ENCODE data around the gene ATOSB. TPM values are rescaled to one million over a fixed set of nuclear protein-coding genes. Genes with fewer than 3 reads are reported as not detected.
A peak's percentile ranks its signal among the peaks of the same experiment; 100 is the strongest.

ATOSB gene, protein sequence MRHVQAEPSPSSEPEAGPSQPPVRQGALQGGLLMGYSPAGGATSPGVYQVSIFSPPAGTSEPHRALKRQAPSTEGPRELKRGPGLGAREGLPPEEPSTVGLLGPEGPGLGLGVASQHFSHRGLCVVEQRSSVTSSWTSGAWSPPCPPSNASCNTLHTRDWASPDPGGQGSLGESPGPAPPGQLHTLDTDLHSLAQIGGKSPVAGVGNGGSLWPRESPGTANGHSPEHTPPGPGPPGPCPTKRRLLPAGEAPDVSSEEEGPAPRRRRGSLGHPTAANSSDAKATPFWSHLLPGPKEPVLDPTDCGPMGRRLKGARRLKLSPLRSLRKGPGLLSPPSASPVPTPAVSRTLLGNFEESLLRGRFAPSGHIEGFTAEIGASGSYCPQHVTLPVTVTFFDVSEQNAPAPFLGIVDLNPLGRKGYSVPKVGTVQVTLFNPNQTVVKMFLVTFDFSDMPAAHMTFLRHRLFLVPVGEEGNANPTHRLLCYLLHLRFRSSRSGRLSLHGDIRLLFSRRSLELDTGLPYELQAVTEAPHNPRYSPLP
- total RNA-seq (ENCODE audit: low replicate concordance): 14.1 and 22.1 TPM in 2 replicates

DNA sequence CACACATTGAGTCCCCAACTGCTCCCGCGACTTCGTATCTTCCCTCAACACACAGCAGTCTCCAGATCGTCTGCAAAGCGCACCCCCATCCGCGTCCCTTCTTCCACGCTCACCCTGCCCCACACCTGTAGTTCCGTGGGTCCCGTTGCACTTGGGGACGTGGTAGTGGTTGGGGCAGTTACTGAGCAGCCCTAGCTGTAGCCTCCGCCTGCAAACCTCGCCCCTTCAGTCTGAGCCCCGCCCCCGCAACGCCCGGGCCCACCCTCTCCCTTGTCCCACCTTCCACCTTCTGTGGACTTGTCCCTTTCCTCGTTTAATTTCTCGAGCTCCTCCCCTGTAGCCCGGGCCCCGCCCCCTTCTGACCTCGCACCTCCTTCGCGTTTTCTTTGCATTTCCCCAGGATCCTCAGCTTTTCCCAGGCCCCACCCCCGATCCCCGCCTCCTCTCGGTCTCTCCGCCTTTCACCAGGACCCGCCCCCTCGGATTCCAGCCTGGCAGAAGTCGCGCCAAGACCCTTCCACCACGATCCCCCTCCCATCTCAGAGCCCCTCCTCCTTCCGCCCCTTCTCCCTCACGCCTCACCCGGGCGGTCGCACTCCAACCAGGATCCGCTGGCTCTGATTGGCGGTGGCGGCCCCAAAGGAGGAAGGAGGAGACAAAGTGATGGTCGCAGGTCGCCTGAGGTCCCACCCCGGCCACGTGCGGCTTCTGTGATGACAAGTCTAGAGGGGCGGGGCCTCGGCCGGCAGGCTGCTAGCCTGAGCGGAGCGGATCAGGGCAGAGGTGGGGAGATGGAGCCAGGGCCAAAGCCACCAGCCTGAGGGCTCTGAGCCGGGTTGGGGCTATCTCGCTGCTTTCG, at the start of gene ATOSB:
Gene ATOSB, minus strand, starts transcription at position 183 of the 859 bp plus-strand sequence. CDS start 7,588 bp downstream, outside the sequence.
- H3K4me3 ChIP-seq (ENCODE audit: low read depth, low read length): peak within 1 kb of the TSS; percentile 99
- TF ChIP-seq CTCF (IDR thresholded peaks at IDR 0.05; ENCODE audit: insufficient read depth, low read length): no peak
- DNase-seq (ENCODE audit: low read depth): peak; percentile 96

GRCh38 chr9:35164711-35165110, 49.0 kb upstream of the ATOSB start:
- no peak overlapping the region for H3K4me3 ChIP-seq (ENCODE audit: low read depth, low read length)
- peak; percentile 29 for DNase-seq (ENCODE audit: low read depth)
- TF ChIP-seq CTCF (IDR thresholded peaks at IDR 0.05; ENCODE audit: insufficient read depth, low read length): no peak

DNA sequence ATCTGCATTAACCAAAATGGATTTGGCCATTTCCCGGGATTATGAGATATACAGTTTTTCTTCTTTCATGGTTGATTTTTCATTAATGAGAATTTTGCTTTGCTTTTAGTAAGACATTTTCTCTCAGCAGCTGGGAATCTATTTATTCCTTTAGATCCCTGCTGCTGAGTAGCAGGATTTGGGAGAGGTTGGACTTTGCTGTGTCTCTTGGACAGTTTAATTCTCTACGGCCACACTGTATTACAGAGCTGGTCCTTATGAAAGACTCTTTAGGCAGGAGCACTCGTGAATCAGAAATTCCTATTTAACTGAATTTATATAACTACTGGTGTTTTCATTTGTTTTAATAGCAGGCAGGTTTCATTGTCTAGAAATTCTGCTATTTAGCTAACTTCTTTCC, 47.8 kb upstream of the ATOSB start:
- TF ChIP-seq CTCF (IDR thresholded peaks at IDR 0.05; ENCODE audit: insufficient read depth, low read length): no peak
- DNase-seq (ENCODE audit: low read depth): peak; percentile 13
- peak overlapping the region; percentile 85 for H3K4me3 ChIP-seq (ENCODE audit: low read depth, low read length)

DNA sequence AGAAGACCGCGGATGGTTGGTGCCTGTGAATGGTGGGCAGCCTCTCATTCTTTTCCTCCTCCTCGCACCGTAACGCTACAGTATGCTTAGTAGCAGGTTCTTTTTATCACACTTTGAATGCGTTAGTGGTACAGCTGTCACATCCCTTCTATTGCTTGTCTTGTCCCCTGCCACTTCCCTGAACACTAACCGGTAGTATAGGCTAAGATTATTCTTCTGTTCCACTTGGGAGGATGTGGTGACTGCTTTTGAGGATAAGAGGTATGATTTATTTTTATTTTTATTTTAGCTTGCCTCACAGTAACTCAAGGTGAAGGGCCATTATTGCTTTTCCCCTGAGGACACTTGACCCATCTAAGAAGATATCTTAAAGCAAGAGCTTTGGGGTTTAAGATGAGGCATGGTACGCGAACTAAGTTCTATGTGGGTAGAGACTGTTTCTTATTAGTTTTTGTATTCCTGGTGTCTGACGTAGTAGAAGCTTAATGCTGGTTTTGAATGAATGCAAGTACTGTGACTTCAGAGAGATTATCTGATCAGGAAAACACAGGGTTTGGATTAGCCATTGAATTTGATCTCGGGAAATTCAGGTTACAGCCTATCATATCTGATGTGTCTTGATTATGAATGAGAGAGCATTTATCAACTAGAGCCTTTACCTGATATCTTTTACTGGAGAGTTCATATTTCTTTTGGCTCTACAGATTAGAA, 47.1 kb upstream of the ATOSB start:
- H3K4me3 ChIP-seq (ENCODE audit: low read depth, low read length): peak overlapping the region; percentile 85
- DNase-seq (ENCODE audit: low read depth): peak; percentile 10
- no peak for TF ChIP-seq CTCF (IDR thresholded peaks at IDR 0.05; ENCODE audit: insufficient read depth, low read length)

GRCh38 chr9:35161713-35162604, 46.3 kb upstream of the ATOSB start, which contains the start of gene UNC13B:
Gene UNC13B (plus strand): TSS chr9:35162009. CDS start chr9:35162284, 275 bp downstream.
- peak; percentile 32 for TF ChIP-seq CTCF (IDR thresholded peaks at IDR 0.05; ENCODE audit: insufficient read depth, low read length)
- peak; percentile 87 for DNase-seq (ENCODE audit: low read depth)
- peak within 1 kb of the TSS; percentile 85 for H3K4me3 ChIP-seq (ENCODE audit: low read depth, low read length)
